Activated CD4-positive, alpha-beta T cell treated with anti-CD3 and anti-CD28 coated beads, Interleukin-2, amount 50 U/mL, for 48 hours (primary cell): ENCODE measurements around the gene ASIC1.

Source experiments
- DNase-seq, 2 experiments: peaks; one replicate each; pipeline ENCODE4 v3.0.0-alpha.2; 2020

Gene ASIC1

DNA sequence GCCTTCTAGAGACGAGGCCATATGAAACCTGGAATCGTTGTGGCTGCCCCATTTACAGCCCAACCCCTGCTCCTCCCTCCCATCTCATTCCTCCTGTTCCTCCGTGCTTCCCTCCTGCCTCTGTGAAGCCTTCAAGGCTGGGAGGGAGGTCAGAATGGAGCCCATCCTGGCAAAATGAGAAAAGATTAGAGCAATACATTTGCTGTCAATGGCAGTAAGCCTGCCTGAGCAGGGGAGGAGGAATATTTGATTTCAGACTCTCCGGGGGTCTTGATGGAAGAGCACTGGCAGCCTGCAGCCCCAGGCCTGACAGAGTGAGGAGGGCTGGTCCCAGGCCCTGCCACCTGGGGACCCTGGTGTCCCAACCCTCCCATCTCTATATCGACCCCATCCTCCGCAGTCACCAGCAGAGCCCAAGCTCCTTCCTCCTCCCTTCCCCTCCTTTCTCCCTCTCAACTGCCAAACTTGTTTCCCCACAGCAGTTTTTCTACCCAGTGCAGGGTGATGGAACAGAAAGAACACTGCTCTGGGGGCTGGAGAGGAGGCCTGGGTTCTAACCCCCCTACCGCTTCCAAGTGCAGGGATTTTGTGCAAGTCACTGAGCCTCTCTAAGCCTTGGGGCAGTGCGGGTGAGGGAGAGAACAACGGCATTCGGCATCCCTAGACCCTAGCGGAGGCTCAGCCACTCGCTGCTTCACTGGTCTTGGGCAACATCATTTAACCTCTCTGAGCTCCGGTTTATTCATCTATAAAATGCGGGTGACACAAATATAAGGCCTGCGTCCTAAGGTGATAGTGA lies 16.1 kb upstream of the ASIC1 start:
- no peak for DNase-seq

DNA sequence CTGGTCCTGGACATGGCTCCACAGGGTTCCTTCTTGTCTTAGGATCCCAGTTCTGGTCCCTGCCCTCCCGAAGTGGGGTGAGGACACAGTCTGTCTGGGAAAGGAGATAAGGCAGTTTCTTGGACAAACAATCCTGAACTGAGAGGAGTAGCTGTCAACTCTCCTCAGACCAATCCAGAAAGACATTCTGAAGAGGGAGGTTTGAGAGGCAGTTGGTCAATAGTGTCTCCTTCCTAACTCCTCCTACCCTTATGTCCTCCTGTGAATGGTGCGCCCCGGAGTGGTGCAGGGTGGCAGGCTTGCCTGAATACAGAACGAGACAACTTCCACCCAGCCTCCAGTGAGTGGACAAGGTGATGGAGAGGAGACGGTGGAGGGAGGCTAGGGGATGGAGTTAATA lies 15.4 kb upstream of the ASIC1 start:
- DNase-seq: no peak

DNA sequence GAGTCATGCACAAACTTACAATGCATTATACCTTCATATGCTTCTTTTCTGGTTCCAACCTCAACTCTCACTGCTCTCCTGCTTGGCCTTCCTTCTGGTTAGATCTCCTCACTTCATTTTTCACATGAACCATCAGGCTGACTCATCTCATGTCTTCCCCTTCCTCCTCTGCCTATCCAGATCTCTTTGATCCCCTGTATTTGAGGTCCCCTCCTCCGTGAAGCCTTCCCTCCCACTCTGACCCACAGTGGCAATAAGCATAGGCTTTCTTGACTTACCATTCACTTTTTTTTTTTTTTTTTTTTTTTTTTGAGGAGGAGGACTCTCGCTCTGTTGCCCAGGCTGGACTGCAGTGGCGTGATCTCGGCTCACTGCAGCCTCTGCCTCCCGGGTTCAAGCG lies 14.7 kb upstream of the ASIC1 start:
- peak in 1 of 2 experiments; percentile 23 for DNase-seq

GRCh38 chr12:50043308-50043707 lies 14.1 kb upstream of the ASIC1 start:
- DNase-seq: no peak

GRCh38 chr12:50043854-50044253 lies 13.5 kb upstream of the ASIC1 start:
- no peak for DNase-seq

- no peak for DNase-seq
Observed at GRCh38 chr12:50047693-50048250, 9.6 kb upstream of the ASIC1 start.

GRCh38 chr12:50049254-50050118 lies 7.9 kb upstream of the ASIC1 start:
- no peak for DNase-seq

- DNase-seq: no peak
Observed at GRCh38 chr12:50050119-50050385, 7.3 kb upstream of the ASIC1 start.

- no peak for DNase-seq
Observed at GRCh38 chr12:50050410-50051098, 6.8 kb upstream of the ASIC1 start.

DNA sequence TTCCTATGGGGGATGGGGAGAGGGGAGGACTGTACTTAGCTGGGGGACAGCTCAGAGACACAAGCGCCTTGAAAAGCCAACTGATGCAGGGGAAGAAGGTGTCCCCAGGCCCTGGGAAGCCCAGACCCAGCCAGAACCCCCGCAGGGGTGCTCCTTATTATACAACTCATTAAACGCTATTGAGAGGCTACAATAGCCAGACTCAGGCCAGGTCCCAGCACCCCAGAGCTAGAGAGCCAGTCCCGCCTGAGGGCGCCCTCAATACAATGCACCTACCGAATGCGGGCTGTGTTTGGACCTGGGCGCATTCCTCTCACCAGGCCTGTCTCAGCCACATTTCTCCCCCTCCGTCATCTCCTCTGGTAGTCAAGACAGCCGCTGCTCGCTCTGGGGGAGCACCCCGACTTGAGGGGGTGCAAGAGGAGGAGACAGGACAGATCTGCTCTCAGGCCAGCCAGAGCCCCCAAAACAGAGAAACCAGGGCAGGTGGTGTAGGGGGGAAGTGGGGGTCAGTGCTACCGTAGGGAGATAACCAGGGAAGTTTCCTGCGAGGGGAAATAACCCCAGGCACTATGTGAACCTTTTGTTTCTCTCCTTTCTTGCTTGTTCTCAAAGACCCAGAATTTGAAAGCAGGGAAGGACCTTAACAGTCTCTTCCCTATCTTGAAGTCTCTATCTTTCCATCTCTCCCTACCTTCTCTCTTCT lies 6.1 kb upstream of the ASIC1 start:
- no peak for DNase-seq

- DNase-seq: no peak
Observed at GRCh38 chr12:50052544-50052943, 4.9 kb upstream of the ASIC1 start.

DNA sequence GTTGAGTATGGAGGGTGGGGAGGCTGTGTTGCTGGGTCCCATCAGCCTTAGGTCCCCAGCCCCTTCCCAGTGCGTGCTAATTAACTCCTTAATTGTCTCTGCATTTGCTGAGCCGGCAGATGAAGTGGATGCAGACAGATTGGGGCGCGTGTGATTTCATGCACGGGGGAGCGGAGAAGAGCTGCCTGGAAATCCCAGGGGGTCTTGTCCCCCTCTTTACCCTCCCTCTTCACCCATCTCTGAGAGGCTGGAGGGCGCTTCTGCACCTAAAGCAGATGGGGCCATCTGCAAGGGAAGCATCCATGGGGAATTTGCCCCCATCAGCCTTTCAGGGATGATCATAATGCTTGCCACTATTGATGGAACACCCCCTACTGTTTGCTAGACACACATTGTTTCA lies 4.4 kb upstream of the ASIC1 start:
- no peak for DNase-seq

DNA sequence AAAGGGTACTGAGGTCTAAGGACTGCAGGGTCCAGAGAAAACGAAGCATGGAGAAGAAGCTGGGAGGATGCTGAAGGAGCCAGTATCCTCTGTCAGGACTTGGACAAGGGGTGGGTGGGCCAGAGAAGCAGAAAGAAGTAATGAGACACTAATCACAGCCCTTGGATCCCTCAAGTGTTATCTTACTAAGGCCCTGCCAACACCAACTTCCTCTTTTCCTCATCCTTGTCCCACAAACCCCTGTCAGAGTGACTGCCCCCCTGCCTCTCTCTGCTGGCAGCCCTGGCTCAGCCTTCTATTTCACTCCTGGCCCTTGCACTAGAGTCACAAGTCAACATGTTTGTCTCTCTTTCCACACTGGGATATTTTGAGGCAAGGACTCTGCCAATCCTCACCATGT lies 3.8 kb upstream of the ASIC1 start:
- DNase-seq: no peak

DNA sequence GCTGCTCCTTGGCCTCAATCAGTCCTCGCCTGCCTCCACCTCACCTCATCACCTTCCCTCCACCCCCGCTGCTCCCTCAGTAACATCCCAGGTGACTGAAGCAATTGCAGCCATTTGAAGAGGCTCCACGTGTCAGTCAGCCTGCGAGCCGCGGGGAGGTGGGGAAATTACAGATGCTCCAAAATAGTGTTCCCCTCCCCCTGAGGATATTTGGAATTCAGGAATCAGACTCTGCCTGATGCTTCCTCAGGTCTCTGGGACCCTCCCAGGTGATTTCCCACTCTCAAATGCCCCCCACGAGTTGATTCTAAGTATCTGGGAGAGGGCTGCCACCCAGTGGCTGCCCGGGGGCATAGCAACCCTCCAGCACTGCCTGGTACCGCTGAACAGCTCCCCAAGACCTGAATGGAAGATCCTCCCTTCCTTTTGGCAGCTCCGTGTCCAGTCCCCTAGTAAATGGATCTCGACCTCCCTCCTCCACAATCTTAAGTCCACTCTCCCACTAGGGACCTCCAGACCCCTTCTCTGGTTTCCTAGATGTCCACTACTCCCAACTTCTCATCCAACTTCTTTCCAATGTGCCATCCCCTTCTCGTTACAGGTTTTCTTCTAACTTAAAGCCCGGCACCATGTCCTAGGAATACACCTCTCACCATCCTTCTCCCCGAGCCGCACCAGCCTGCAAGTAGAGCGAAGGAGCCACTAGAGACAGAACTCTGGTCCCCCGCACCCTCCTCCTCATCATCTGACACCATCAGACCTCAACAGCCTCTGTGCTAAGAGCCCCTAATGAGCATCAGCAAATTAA lies 1.4 kb upstream of the ASIC1 start:
- DNase-seq: peak; percentile 61 to 70

DNA sequence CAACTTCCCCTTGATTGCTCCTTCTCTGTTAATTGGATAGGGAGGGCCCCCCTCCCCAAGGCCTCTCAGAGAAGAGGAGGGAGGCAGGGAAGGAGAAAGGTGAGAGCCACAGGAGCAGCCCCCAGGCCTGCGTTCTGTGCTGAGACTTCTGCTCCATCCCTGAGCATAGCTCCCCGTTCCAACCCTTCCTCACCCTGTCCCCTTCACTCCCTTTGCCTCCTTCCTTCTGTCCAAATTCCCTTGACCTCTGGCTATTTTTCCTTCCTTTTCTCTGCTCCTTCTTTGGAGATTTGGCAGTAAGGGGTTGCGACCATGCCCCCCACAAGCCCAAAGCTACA lies 788 bp upstream of the ASIC1 start:
- no peak for DNase-seq

- DNase-seq: no peak
Observed at GRCh38 chr12:50057896-50058670, 687 bp downstream of the ASIC1 start.

DNA sequence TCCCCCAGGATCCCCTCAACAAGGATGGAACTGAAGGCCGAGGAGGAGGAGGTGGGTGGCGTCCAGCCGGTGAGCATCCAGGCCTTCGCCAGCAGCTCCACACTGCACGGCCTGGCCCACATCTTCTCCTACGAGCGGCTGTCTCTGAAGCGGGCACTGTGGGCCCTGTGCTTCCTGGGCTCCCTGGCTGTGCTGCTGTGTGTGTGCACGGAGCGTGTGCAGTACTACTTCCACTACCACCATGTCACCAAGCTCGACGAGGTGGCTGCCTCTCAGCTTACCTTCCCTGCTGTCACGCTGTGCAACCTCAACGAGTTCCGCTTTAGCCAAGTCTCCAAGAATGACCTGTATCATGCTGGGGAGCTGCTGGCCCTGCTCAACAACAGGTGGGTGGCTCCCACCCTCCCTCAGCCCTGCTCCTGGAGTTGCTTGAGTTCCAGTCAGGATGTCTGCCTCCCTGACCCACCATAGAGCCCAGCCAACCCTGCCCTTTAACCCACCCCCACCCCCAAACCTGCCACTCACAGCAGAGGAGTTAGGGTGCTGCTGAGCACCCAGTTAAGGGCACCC lies 1.4 kb downstream of the ASIC1 start:
- DNase-seq: no peak

DNA sequence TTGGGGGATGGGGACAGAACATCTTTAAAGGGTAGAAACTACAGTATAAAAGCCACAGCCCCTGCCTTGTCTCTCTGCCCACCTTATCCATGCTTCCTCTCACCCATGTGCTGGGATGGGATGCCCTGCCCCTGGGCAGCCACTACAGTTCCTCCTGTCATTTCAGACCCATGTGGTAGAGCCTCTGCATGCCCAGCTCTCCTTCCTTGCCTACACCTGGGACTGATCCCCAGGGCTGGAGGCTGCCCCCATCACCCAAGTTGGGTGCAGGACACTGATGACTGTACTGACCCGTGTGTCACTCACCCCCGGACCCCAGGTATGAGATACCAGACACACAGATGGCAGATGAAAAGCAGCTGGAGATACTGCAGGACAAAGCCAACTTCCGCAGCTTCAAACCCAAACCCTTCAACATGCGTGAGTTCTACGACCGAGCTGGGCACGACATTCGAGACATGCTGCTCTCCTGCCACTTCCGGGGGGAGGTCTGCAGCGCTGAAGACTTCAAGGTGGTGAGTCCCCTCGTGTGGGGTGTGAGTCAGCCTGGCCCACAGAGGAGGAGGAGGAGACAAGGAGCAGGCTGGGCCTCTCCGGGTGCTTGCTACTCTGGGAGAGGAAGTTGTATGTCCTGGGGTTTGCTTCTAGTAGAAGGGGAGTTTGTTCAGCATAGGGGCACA lies 2.2 kb downstream of the ASIC1 start:
- DNase-seq: peak; percentile 51 to 57

DNA sequence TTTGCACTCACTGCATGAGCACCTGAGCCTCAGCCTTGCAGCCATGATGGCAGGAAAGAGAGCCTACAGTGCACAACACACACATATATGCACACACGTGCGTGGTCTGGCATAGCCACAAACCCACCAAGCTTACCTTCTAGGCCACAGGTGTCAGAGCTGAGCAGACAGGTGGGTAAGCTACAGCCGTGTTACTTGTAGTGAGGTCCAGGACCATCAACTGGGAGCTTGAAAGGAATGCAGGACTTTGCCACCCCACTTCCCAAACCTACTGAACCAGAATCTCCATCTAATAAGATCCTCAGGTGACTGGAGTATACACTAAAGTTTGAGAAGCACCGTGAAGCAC lies 2.7 kb downstream of the ASIC1 start:
- no peak for DNase-seq

GRCh38 chr12:50061171-50061570 lies 3.8 kb downstream of the ASIC1 start:
- no peak for DNase-seq
